Measurements from ENCODE around the gene RHOU.

DNA sequence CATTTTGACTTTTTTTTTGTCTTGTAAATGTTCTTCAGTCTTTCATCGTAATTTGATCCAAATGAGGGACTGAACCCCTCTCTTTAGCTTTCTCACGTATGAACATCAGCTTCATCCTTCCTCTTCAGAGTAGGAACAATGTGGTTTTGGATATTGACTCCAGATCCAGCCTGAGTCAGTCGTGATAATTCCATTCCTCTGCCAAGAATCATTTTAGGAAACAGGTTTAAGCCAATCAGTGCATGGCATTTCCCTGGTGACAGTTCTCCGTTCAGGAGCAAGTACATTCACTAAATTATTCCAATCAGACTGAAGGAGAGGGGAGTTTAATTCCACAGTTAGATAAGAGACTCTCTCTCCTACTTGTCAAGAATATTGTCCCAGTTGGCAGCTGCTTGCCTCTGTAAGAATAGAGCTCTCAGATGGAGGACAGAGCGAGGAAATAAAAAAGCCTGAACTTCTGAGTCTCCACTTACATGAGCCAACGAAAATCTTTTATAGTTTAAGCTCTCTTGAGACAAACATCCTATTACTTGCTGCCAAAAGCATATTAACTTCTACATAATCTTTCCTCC, 18.6 kb downstream of the RHOU start:
- TF ChIP-seq CTCF (conservative IDR thresholded peaks at IDR 0.05; ENCODE audit: low read depth, low read length) (no peak), EZH2 (IDR thresholded peaks at IDR 0.05; ENCODE audit: low read length, unreplicated experiment) (no peak)

Measured in PC-3 (cell line).